Measurements from ENCODE around the gene RER1. TPM values are rescaled to one million over a fixed set of nuclear protein-coding genes. Genes with fewer than 3 reads are reported as not detected.

The RER1 gene
- total RNA-seq, 1 experiment from 2014 or later = 110 TPM

GRCh38 chr1:2373551-2374251, 17.9 kb upstream of the RER1 start:
- Histone ChIP-seq H3K27ac (ENCODE audit: insufficient read length, low read depth, low read length) (no peak overlapping the region), H3K4ac (ENCODE audit: low read depth, low read length) (no peak overlapping the region), H2BK120ac (ENCODE audit: low read depth, low read length, poor library complexity, severe bottlenecking) (no peak overlapping the region), H3K4me2 (ENCODE audit: insufficient read depth, insufficient read length, low read length) (no peak overlapping the region), H4K5ac (ENCODE audit: insufficient read length, low read depth, low read length) (no peak overlapping the region), H2AK5ac (ENCODE audit: insufficient read length, low read length) (no peak overlapping the region), H2BK12ac (ENCODE audit: insufficient read length, low read depth, low read length) (no peak overlapping the region), H3K23ac (ENCODE audit: insufficient read length, low read depth, low read length) (no peak overlapping the region), H4K91ac (ENCODE audit: insufficient read length, low read depth, low read length) (no peak overlapping the region), H3K79me1 (ENCODE audit: insufficient read depth, low read depth, low read length, poor library complexity, severe bottlenecking) (no peaks in the 10 kb centered on the region), H3K14ac (ENCODE audit: insufficient read depth, low read length) (no peak overlapping the region), H2AFZ (ENCODE audit: low read length) (no peak overlapping the region), H2BK5ac (ENCODE audit: insufficient read length, low read length) (no peak overlapping the region), H3T11ph (ENCODE audit: low read length) (no peak overlapping the region), H3K23me2 (ENCODE audit: insufficient read length, low read depth, low read length, poor library complexity, severe bottlenecking) (no peaks in the 10 kb centered on the region), H3K79me2 (ENCODE audit: insufficient read depth, low read length) (no peaks in the 10 kb centered on the region), H2BK15ac (ENCODE audit: low read depth, low read length) (no peak overlapping the region), H4K8ac (replicated peaks; ENCODE audit: insufficient read length, low read depth, low read length) (no peak overlapping the region), H3K56ac (ENCODE audit: insufficient read length, low read depth, low read length) (no peak overlapping the region), H2BK20ac (ENCODE audit: low read depth, low read length, poor library complexity, severe bottlenecking) (no peak overlapping the region), H4K20me1 (ENCODE audit: control insufficient read depth, insufficient read depth, insufficient read length) (no peaks in the 10 kb centered on the region), H3K18ac (ENCODE audit: insufficient read length, low read depth, low read length) (no peak overlapping the region), H3K9ac (ENCODE audit: extremely low read depth, insufficient read length, low read length) (no peak overlapping the region), H3K9me3 (ENCODE audit: control insufficient read depth, low read depth, low read length) (no peaks in the 10 kb centered on the region), H3K4me1 (ENCODE audit: insufficient read depth, low read length) (no peaks in the 10 kb centered on the region), H3K27me3 (ENCODE audit: insufficient read depth, low read length) (no peaks in the 10 kb centered on the region)
- no peak for DNase-seq
- no peaks in the 10 kb centered on the region; the same call in none of the 2 replicates for H3K27me3 Mint-ChIP-seq (ENCODE audit: low read depth)
- no peaks in the 10 kb centered on the region; a peak in 1 of 5 replicates for H3K9me3 Mint-ChIP-seq
- TF ChIP-seq CTCF (conservative IDR thresholded peaks at IDR 0.05) = no peak
- H3K36me3 Mint-ChIP-seq (ENCODE audit: insufficient read depth in 1 of 3, low read depth in 3 of 3) = peaks cover 0 to 7% (median 0%) of the 10 kb centered on the region in 3 experiments; a peak in 4 of 7 replicates
- H3K27ac Mint-ChIP-seq = no peak overlapping the region
- no peak overlapping the region for H3K4me3 Mint-ChIP-seq
- WGBS (ENCODE audit: extremely low coverage, insufficient read length, low lambda C conversion rate) = no CpG with 5 or more reads among the region's 20 CpGs
- H3K4me1 Mint-ChIP-seq = no peaks in the 10 kb centered on the region
